Endothelial cell (in vitro differentiated cells): ENCODE measurements around the gene RETREG2. TPM values are rescaled to one million over a fixed set of nuclear protein-coding genes. Genes with fewer than 3 reads are reported as not detected.

Experiments used
- DNase-seq: peaks from one replicate; pipeline ENCODE4 v3.0.0; 2021; ENCODE audit warnings: low spot score
- H3K27ac Mint-ChIP-seq: one replicate; pipeline ENCODE4 v1.8.0; 2021; ENCODE audit warnings: mixed read lengths, inconsistent platforms; ENCODE audit not compliant: unreplicated experiment
- H3K27me3 Mint-ChIP-seq: one replicate; pipeline ENCODE4 v1.8.0; 2021; ENCODE audit warnings: mild to moderate bottlenecking, moderate library complexity, mixed read lengths, inconsistent platforms; ENCODE audit not compliant: unreplicated experiment
- H3K36me3 Mint-ChIP-seq: one replicate; pipeline ENCODE4 v1.8.0; 2021; ENCODE audit warnings: mild to moderate bottlenecking, low read depth, mixed read lengths, inconsistent platforms; ENCODE audit not compliant: unreplicated experiment
- H3K4me1 Mint-ChIP-seq: one replicate; pipeline ENCODE4 v1.8.0; 2021; ENCODE audit warnings: mild to moderate bottlenecking, mixed read lengths, inconsistent platforms; ENCODE audit not compliant: unreplicated experiment
- H3K4me3 Mint-ChIP-seq: one replicate; pipeline ENCODE4 v1.8.0; 2021; ENCODE audit warnings: mild to moderate bottlenecking, mixed read lengths, inconsistent platforms; ENCODE audit not compliant: unreplicated experiment
- H3K9me3 Mint-ChIP-seq: one replicate; pipeline ENCODE4 v1.8.0; 2021; ENCODE audit warnings: mixed read lengths, inconsistent platforms; ENCODE audit not compliant: unreplicated experiment
- CTCF ChIP-seq: fragments of 200-600 bp; sonication (generic); IDR thresholded peaks from one replicate; pipeline ENCODE4 v1.5.0; 2021; ENCODE audit warnings: antibody characterized with exemption; ENCODE audit not compliant: unreplicated experiment
- total RNA-seq: library from RNA; stranded (reverse); fragmentation: NEBNext Ultra II Directional; extraction: Animal tissue kit (Norgen Biotek cat#: 25700); gene quantifications from one replicate; pipeline ENCODE4 v1.2.1, GENCODE V29; 2021; ENCODE audit not compliant: unreplicated experiment

The RETREG2 gene
- total RNA-seq, 1 donor from 2014 or later = 90.6 TPM

- no peak for DNase-seq
- H3K4me3 Mint-ChIP-seq = peak overlapping the region; percentile 74
- peak overlapping the region; percentile 64 for H3K27ac Mint-ChIP-seq
- no peak for TF ChIP-seq CTCF
- peaks cover 14% of the 10 kb centered on the region for H3K4me1 Mint-ChIP-seq
- H3K9me3 Mint-ChIP-seq = no peaks in the 10 kb centered on the region
- H3K36me3 Mint-ChIP-seq = peaks cover 28% of the 10 kb centered on the region
- peaks cover 9% of the 10 kb centered on the region for H3K27me3 Mint-ChIP-seq
Observed at GRCh38 chr2:219219784-219220532, 41.9 kb downstream of the RETREG2 start.

GRCh38 chr2:219220652-219221402, 42.8 kb downstream of the RETREG2 start:
- TF ChIP-seq CTCF = no peak
- H3K36me3 Mint-ChIP-seq = peaks cover 37% of the 10 kb centered on the region
- no peak overlapping the region for H3K27ac Mint-ChIP-seq
- H3K4me1 Mint-ChIP-seq = peaks cover 14% of the 10 kb centered on the region
- DNase-seq = no peak
- H3K27me3 Mint-ChIP-seq = peaks cover 10% of the 10 kb centered on the region
- H3K9me3 Mint-ChIP-seq = no peaks in the 10 kb centered on the region
- H3K4me3 Mint-ChIP-seq = no peak overlapping the region

GRCh38 chr2:219221957-219222518, 44.0 kb downstream of the RETREG2 start:
- no peak for DNase-seq
- H3K27me3 Mint-ChIP-seq = peaks cover 7% of the 10 kb centered on the region
- no peak overlapping the region for H3K27ac Mint-ChIP-seq
- no peaks in the 10 kb centered on the region for H3K9me3 Mint-ChIP-seq
- H3K36me3 Mint-ChIP-seq = peaks cover 41% of the 10 kb centered on the region
- TF ChIP-seq CTCF = no peak
- peaks cover 14% of the 10 kb centered on the region for H3K4me1 Mint-ChIP-seq
- H3K4me3 Mint-ChIP-seq = peak overlapping the region; percentile 81

- H3K4me3 Mint-ChIP-seq = no peak overlapping the region
- DNase-seq = no peak
- no peak overlapping the region for H3K27ac Mint-ChIP-seq
- H3K36me3 Mint-ChIP-seq = peaks cover 41% of the 10 kb centered on the region
- peaks cover 20% of the 10 kb centered on the region for H3K4me1 Mint-ChIP-seq
- no peak for TF ChIP-seq CTCF
- H3K27me3 Mint-ChIP-seq = peaks cover 4% of the 10 kb centered on the region
- no peaks in the 10 kb centered on the region for H3K9me3 Mint-ChIP-seq
Observed at GRCh38 chr2:219223831-219224610, 45.9 kb downstream of the RETREG2 start.
